ENCODE results near the gene NPAS2. TPM values are rescaled to one million over a fixed set of nuclear protein-coding genes. Genes with fewer than 3 reads are reported as not detected.

The NPAS2 gene
- total RNA-seq, 2 donors from 2014 or later = 24.2 to 45.8 TPM

GRCh38 chr2:101040761-101041160, 220.8 kb downstream of the NPAS2 start:
- intact Hi-C loops (cut with DNase I) = no loop called here
- DNase-seq (ENCODE audit: low spot score) = no peak
- 90% methylated on average over 6 of the region's 6 CpGs for WGBS
- Histone ChIP-seq H3K4me3 (no peak overlapping the region), H3K36me3 (no peaks in the 10 kb centered on the region), H3K27me3 (replicated peaks; ENCODE audit: insufficient read depth) (no peaks in the 10 kb centered on the region), H3K9me3 (no peaks in the 10 kb centered on the region), H3K27ac (no peak overlapping the region), H3K4me1 (replicated peaks) (no peaks in the 10 kb centered on the region)
- TF ChIP-seq CTCF (IDR thresholded peaks at IDR 0.05) = no peak
- no peak for TF ChIP-seq POLR2A (IDR thresholded peaks at IDR 0.05)
- no peak for TF ChIP-seq POLR2AphosphoS5 (IDR thresholded peaks at IDR 0.05)

- no peaks in the 10 kb centered on the region for H3K4me1 ChIP-seq (replicated peaks)
- no peaks in the 10 kb centered on the region for H3K36me3 ChIP-seq
- TF ChIP-seq CTCF (IDR thresholded peaks at IDR 0.05) (no peak), POLR2A (IDR thresholded peaks at IDR 0.05) (no peak), POLR2AphosphoS5 (IDR thresholded peaks at IDR 0.05) (no peak)
- no peaks in the 10 kb centered on the region for H3K9me3 ChIP-seq
- 90% methylated on average over 4 of the region's 4 CpGs for WGBS
- no peak overlapping the region for H3K27ac ChIP-seq
- no peaks in the 10 kb centered on the region for H3K27me3 ChIP-seq (replicated peaks; ENCODE audit: insufficient read depth)
- DNase-seq (ENCODE audit: low spot score) = no peak
- H3K4me3 ChIP-seq = no peak overlapping the region
- intact Hi-C loops (cut with DNase I) = no loop called here
Measured at GRCh38 chr2:101041413-101041812, 221.5 kb downstream of the NPAS2 start.

GRCh38 chr2:101045330-101045729, 225.4 kb downstream of the NPAS2 start:
- WGBS = 95% methylated on average over 10 of the region's 10 CpGs
- Histone ChIP-seq H3K4me3 (no peak overlapping the region), H3K4me1 (replicated peaks) (no peaks in the 10 kb centered on the region), H3K36me3 (no peaks in the 10 kb centered on the region), H3K27ac (no peak overlapping the region), H3K9me3 (no peaks in the 10 kb centered on the region), H3K27me3 (replicated peaks; ENCODE audit: insufficient read depth) (no peaks in the 10 kb centered on the region)
- no peak for DNase-seq (ENCODE audit: low spot score)
- intact Hi-C loops (cut with DNase I) = no loop called here
- TF ChIP-seq POLR2A (IDR thresholded peaks at IDR 0.05) (no peak), POLR2AphosphoS5 (IDR thresholded peaks at IDR 0.05) (no peak), CTCF (IDR thresholded peaks at IDR 0.05) (no peak)

Other genes with a start within 250 kb of the NPAS2 start
- gene RPL31, start 182.2 kb downstream of the NPAS2 start, total RNA-seq = 1,000 to 10,000 TPM in 1 of 2 donors, 100 to 1,000 TPM in 1; 797 to 1,305 TPM